Parathyroid adenoma (tissue), 2 donors: ENCODE measurements around the gene EXOC1.
A peak's percentile ranks its signal among the peaks of the same experiment; 100 is the strongest.

Source experiments
- H2AFZ ChIP-seq: fragments of 300-600 bp; sonication (generic); one replicate; pipeline ENCODE4 v1.7.0; 2017; ENCODE audit warnings: antibody characterized with exemption, mild to moderate bottlenecking
- H3K27ac ChIP-seq: fragments of 300-600 bp; sonication (generic); one replicate; pipeline ENCODE4 v1.7.0; 2017
- H3K27me3 ChIP-seq: fragments of 300-600 bp; sonication (generic); one replicate; pipeline ENCODE4 v1.7.0; 2017; ENCODE audit warnings: low read length; ENCODE audit not compliant: control insufficient read depth, insufficient read depth
- H3K36me3 ChIP-seq: fragments of 300-600 bp; sonication (generic); one replicate; pipeline ENCODE4 v1.7.0; 2017; ENCODE audit warnings: low read length; ENCODE audit not compliant: control insufficient read depth, insufficient read depth
- H3K4me1 ChIP-seq: fragments of 300-600 bp; sonication (generic); one replicate; pipeline ENCODE4 v1.7.0; 2017; ENCODE audit warnings: control low read depth
- H3K4me2 ChIP-seq: fragments of 300-600 bp; sonication (generic); one replicate; pipeline ENCODE4 v1.7.0; 2017; ENCODE audit warnings: low read length
- H3K4me3 ChIP-seq: fragments of 300-600 bp; sonication (generic); one replicate; pipeline ENCODE4 v1.7.0; 2017; ENCODE audit warnings: low read depth, low read length
- H3K79me2 ChIP-seq: fragments of 300-600 bp; sonication (generic); one replicate; pipeline ENCODE4 v1.7.0; 2017; ENCODE audit warnings: control low read depth
- H3K9ac ChIP-seq: fragments of 300-600 bp; sonication (generic); one replicate; pipeline ENCODE4 v1.7.0; 2017; ENCODE audit warnings: mild to moderate bottlenecking
- H3K9me3 ChIP-seq: fragments of 300-600 bp; sonication (generic); one replicate; pipeline ENCODE4 v1.7.0; 2017; ENCODE audit warnings: low read length; ENCODE audit not compliant: control insufficient read depth
- TF ChIP-seq, protein P1 (sequence below): fragments of 300-600 bp; sonication (generic); IDR thresholded peaks from one replicate; pipeline ENCODE4 v1.7.0; 2017; ENCODE audit warnings: antibody characterized with exemption, mild to moderate bottlenecking
- donor health status: primary hyperparathyroidism.

Gene EXOC1

DNA sequence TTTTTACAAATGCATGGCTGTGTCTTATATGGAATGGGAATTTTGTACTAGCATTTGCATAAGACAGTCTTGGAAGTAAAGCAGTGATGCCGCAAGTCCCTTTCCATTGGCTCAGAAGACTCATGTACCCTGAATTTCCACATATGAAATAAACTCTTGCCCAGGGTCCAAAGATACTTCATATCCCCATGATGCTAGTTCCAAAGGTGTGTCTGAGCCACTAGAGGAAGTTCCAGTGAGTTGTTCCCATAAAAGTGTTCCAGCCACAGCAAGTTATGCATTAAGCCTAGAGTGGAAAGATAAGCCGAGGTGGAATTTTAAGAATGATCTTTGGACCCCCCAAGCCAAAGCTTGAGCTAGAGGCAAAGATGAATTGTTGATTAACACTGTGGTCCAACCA is 86.0 kb downstream of the EXOC1 start:
- Histone ChIP-seq H3K4me3 (no peak overlapping the region), H3K9me3 (no peaks in the 10 kb centered on the region), H3K36me3 (no peaks in the 10 kb centered on the region), H3K79me2 (no peaks in the 10 kb centered on the region), H3K9ac (no peak overlapping the region), H3K4me1 (no peaks in the 10 kb centered on the region), H2AFZ (no peak overlapping the region), H3K27me3 (no peaks in the 10 kb centered on the region), H3K27ac (no peak overlapping the region), H3K4me2 (no peak overlapping the region)
- TF ChIP-seq, protein P1, sequence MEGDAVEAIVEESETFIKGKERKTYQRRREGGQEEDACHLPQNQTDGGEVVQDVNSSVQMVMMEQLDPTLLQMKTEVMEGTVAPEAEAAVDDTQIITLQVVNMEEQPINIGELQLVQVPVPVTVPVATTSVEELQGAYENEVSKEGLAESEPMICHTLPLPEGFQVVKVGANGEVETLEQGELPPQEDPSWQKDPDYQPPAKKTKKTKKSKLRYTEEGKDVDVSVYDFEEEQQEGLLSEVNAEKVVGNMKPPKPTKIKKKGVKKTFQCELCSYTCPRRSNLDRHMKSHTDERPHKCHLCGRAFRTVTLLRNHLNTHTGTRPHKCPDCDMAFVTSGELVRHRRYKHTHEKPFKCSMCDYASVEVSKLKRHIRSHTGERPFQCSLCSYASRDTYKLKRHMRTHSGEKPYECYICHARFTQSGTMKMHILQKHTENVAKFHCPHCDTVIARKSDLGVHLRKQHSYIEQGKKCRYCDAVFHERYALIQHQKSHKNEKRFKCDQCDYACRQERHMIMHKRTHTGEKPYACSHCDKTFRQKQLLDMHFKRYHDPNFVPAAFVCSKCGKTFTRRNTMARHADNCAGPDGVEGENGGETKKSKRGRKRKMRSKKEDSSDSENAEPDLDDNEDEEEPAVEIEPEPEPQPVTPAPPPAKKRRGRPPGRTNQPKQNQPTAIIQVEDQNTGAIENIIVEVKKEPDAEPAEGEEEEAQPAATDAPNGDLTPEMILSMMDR: no peak

DNA sequence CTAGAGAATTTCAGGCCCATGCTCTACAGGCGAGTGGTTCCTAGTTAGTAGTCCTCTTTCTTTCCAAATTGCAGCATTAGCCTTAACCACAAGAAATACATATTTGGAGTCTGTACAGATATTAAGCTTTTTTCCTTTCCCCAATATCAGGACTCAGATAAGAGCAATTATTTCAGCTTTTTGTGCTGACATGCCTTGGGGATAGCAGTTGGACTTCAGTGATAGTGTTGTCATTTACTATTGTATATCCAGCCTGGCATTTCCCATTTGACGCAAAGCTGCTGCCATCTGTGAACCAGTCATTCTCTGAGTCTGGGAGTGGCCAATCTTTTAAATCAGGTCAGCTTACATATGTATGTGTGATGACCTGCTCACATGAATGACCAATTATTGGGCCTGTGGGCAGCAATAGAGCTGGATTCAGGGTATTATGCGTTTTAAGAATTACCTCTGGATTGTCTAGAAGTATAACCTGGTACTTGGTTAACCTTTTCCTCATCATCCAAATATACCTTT is 88.5 kb downstream of the EXOC1 start:
- H3K27me3 ChIP-seq: no peaks in the 10 kb centered on the region
- no peaks in the 10 kb centered on the region for H3K4me1 ChIP-seq
- H2AFZ ChIP-seq: no peak overlapping the region
- no peak overlapping the region for H3K4me3 ChIP-seq
- TF ChIP-seq, protein P1: no peak
- H3K4me2 ChIP-seq: no peak overlapping the region
- H3K9me3 ChIP-seq: no peaks in the 10 kb centered on the region
- no peaks in the 10 kb centered on the region for H3K36me3 ChIP-seq
- H3K9ac ChIP-seq: no peak overlapping the region
- no peaks in the 10 kb centered on the region for H3K79me2 ChIP-seq
- no peak overlapping the region for H3K27ac ChIP-seq

DNA sequence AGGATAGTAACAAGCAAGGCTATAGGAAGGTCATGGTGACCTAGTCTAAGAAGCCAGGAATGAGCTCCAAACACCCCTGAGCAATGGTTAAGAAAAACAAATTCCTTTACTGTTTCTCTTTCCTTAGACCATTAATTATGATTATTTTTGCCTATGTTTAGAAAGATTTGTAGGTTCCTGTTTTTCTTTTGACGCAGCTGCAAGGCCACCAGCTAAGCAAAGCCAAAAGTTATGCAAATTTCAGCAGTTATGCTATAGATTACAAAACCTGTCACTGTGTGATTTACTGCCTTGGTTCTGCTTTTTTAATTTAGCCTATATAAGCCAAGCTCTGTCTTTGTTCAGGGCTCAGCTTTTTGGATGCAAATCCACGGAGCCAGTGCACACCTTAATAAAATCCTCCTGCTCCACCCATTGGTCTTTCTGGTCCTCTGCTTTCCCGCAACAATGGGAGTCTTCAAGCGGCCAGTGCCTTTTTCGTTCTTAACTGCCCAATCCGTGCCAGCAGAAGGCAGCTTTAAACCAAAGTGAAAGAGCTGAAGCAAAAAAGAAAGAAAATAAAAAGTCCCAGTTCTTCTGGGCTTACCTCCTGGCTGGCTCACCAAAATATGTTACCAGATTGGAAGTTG is 93.9 kb downstream of the EXOC1 start:
- Histone ChIP-seq H3K27ac (peak overlapping the region; percentile 85), H3K79me2 (peaks cover under 1% of the 10 kb centered on the region), H3K4me3 (no peak overlapping the region), H3K9ac (no peak overlapping the region), H3K27me3 (no peaks in the 10 kb centered on the region), H3K9me3 (no peaks in the 10 kb centered on the region), H3K4me1 (no peaks in the 10 kb centered on the region), H2AFZ (peak overlapping the region; percentile 66), H3K36me3 (no peaks in the 10 kb centered on the region), H3K4me2 (no peak overlapping the region)
- TF ChIP-seq, protein P1: no peak

DNA sequence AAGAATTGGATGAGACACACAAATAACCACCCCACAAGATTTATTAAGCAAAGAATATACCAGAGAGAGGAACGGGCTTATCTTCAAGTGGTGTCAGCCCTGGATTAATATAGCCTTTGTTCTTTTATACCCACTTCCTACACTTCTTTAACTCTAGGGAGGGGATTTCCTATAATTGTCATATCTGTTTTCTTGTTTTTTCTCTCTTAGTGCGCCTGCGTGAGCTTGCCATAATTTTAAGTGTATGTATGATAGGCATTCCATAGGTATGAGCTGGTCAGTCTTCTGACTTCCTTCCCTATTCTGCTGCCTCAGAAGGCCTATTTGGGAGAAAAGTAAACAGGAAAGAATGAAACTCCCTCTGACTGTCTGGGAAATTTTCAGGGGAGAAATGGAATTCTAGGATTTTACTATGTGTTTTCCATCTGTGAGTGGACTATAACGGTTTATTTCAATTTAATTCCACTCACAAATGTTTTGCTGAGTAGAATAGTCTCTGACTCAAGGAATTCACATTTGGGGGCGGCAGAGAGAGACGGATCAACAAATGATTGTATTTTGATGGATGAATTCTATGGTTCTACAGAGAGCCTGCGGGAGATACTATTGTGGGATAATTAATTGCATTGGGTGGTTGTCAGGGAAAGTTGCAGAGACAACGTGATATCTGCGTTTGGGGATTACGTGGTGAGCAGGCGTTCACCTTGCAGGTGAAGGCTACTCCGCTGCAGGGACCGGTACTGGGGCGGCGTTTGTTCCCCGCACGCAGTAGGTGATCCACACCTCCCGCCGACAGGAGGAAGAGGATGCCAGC is 94.7 kb downstream of the EXOC1 start:
- H3K4me3 ChIP-seq: peak overlapping the region; percentile 70
- no peaks in the 10 kb centered on the region for H3K9me3 ChIP-seq
- H3K36me3 ChIP-seq: no peaks in the 10 kb centered on the region
- TF ChIP-seq, protein P1: no peak
- H3K4me2 ChIP-seq: peak overlapping the region; percentile 74
- no peaks in the 10 kb centered on the region for H3K4me1 ChIP-seq
- no peaks in the 10 kb centered on the region for H3K27me3 ChIP-seq
- H3K79me2 ChIP-seq: peaks cover 2% of the 10 kb centered on the region
- H3K27ac ChIP-seq: peak overlapping the region; percentile 85
- peak overlapping the region; percentile 83 for H2AFZ ChIP-seq
- no peak overlapping the region for H3K9ac ChIP-seq
